SIG-M5 (cell line): ENCODE measurements around the gene C19orf67.

Experiments
- DNase-seq: peaks from one replicate; lab custom pipeline; 2025; lab: John Stamatoyannopoulos, UW

C19orf67 gene

DNA sequence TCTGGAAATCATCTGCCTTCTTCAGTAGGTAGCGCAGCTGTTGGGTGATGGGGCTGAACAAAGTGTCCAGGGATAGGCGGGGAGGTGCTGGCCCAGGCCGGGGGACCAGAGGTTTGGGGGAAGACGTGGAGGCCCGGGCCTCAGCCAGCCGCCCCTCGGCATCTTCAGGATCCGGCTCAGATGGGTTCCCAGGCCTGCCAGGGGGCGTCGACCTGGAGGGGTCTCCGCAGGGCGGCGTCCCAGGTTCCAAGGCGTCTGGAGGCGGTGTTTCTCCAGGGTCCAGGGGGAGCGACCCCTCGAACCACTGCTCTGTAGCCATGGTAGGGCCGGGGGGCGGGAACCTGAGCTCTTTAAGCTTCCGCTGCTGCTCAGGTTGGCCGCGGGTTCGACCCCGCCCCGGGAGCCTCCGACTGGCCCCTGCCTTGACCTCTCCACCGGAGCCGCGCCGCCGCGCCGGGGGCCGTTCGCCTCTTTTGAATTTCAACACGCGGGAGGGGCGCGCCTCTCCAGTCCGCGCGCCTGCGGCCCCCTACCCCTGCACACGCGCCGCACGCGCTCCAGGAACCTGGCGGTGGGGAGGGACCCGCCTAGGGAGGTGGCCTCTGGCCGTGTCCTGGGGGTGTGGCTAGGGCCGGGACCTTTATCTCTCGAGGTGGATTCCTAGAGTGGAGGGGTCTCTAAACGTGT lies at the start of gene C19orf67:
Gene C19orf67 (minus strand): TSS at position 475 of the 687 bp plus-strand sequence. CDS start 156 bp downstream, at position 319.
- DNase-seq = no peak

DNA sequence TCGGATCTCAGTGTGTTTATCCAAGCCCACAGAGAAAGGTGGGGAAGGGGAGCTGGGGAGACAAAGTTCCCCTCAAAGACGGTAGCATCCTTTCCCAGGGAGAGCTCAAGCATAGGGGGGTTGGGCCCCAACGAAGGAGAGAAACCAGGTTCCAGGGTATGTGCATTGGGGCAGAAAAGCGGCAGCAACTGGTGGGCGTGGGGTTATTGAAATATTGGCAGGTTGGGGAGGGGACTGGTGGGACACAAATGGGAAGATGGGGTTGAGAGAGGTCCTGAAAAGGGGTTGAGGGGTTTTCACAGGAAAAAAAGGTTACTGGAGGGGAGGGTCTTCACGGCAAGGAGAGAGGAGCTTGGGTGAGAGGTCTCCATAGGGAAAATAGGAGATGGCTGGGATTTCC lies 49.8 kb upstream of the C19orf67 start:
- no peak for DNase-seq

DNA sequence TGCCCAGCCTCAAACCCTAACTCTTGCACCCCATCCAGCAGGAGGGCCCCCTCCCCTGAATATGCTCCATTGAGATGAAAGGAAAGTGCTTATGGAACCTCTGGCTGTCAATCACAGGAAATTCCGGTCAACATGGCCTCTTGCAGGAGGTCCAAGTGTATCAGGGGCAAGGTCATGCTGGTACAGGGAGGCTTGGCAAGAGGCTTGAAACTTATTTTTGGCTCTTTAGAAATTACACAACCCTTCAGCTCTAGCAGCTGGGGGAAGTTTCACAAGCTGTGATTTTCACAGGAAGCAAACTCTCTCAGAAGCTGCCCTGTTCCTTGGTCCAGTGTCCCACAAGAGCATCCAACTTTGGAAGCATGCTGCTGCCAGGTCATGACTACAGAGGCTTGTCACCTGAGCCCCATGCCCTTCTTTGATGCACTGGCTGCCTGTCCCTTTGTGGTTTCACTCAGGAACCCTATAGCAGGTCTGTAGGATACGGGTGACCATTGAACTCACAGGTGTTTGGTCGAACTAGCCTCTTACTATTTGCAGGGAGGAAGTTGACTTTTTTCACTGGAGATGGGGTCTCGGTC lies 42.4 kb upstream of the C19orf67 start:
- DNase-seq = no peak

DNA sequence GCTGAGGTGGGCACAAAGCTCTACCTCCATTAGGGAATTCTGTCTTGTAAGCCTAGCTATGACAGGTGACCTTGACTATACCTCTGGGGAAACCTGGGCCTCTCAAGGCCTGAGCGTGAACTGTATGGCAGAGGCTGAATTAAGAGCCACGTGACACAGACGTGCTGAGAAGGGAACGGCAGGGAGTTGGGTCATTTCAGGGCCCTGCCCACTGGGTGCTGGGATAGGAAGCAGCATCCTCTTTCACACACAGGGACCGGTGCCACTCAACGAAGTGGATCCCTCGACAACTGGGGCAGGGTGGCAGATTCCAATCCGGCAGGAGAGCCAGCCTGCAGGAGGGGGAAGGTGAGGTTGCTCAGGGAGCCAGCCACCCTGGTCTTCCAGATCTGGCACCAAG lies 41.6 kb upstream of the C19orf67 start:
- DNase-seq = no peak

DNA sequence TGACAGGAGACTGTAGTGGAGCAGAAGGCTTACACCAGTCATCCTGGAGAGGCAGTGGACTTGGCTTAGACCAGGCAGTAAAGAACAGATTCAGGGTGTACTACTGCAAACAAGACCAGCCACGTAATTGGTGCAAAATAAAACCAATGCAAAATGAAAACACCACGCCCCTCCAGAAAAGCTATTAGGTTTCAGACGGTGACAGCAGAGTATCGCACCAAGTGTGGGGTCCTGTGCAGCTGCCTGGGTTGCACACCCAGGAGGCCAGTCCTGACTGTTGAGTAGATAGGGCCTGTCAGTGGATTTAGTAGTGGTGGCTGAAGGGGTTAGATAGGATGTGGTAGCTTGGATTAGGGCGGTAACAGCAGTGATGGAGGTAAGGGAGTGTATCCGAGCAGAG lies 37.3 kb upstream of the C19orf67 start:
- no peak for DNase-seq

DNA sequence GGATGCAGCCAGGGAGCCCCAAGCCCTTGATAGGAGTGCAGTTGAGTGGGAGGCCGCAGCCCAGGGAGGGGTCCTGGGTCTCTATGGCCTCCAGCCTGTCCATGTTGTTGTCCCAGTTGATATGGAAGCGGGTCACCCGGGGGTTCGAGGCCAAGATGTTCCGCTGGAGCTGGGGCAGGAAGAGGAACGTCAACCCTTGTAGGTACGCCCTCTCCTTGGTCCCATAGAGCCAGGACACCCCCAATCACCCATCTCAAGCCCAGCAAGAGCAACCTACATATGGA lies 34.9 kb upstream of the C19orf67 start:
- DNase-seq = no peak

DNA sequence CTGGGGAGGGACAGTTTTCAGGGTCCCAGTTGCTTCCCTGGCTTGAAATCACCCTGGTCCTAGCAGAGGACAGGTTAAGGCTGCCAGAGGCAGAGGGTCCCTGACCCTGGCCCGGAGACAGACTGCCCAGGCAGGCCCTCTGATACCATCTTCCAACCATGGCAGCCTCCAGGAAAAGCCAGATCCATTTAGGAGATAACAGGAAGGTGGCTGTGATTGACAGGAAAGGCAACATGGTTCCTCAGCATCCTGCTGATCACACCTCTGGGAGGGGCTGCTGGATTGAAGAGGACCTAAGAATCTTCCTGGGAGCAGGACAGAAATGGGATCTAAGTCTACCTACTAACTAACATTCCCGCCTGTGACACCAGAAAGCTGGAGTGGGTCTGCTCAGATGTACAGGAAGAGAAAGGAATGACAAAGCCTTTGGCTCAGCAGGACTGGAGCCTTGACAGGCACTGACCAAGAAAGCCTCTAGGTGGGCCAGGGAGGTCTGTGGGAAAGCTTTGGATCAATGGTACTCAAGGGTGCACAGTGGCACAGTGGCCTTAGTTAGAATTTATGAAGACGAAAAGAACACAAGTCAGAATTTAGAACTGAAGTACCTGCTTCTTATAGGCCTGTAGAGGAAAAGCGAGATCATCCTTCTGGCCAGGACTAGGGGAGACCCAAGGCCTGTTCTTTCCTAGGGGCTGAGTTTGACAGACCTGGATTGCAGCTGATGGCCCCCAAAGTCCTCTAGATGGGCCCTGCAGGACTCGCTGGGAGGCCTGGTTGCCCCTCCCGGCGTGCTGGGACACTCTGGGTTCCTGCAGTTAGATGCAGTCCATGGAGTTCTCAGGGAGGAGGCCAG lies 34.3 kb upstream of the C19orf67 start:
- DNase-seq = no peak

DNA sequence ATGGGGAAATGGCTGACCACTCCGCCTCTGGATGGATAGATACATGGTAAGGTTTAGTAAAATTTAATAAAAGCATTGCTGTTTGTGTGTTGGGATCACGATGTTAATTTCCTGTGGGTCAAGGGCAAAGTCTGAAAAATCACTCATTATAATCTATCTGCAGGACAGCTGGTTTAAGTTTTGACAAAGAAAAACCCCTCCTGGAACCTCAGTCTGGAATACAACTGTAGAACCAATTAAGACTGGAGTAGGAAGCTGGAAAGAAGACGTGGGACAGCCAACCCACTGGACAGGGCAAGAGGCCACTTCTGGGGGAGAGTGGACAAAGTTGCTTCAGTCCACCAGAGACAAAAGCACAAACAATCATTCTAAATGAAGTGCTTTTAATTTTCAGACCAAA lies 33.6 kb upstream of the C19orf67 start:
- no peak for DNase-seq

DNA sequence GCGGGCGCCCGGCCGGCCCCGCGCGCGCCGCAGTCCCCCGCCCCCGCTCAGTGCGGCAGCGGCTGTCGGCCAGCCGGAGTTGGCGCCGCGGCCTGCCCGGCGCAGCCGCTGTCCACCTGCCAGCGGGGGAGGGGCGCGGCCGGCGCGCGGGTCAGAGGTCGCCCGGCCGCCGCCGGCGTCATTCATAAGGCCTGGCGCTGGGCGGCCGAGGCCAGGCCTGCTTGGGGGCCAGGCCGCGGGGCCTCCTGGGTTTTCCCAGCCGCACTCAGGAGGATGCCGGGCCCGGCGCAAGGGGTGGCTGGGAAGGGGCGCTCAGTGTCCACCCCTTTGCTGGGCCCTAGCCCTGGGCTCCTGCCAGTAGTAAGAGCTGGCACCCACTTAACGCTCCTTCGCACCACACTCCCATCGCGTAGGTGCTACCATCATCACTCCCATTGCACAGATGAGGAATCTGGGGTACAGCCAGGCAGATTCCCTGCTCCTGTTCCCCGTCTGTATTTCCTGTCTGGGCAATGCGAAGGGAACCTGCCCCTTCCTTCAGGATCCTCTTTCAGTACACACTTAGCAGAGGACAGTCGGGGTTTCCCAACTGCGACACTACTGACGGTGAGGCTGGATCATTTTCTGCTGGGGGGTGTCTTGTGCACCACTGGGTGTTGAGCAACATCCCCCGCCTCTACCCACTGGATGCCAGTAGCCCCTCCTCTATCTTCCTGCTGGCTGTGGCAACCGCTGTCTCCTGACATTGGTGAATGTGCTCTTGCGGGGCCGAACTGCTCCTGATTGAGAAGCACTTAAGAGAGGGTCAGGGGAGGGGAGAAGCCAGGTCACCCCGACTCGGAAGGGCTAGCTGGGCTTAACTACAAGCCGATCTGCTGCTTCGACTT lies 32.8 kb upstream of the C19orf67 start:
- DNase-seq = peak; percentile 72

DNA sequence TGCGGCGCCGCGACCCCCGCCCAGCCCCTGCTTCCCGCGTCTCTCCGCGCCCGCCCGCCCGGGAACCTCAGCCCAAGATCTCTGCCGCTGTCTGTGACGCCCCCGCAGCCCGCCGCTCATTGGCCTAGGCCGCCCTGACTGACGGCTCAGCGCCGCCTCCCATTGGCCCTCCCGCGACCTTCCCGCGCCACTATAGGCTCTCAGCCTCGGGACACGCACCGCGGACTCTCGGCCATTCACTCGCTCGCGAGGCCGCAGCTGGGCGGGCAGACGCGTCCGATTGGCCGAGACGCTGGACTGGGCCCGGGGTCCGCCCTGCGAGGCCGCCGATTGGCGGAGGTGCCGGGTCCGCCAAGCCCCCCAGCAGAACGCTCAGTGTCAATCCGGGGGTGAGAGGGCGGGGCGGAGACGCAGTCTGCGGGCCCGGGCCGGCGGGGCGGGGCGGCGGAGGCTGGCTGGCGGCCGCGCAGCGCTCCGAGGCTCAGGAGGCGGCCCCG lies 32.1 kb upstream of the C19orf67 start, which contains the start of gene PRKACA:
Gene PRKACA (minus strand): TSS at position 95 of the 497 bp plus-strand sequence. CDS start 215 bp downstream, outside the sequence.
- peak; percentile 73 for DNase-seq

DNA sequence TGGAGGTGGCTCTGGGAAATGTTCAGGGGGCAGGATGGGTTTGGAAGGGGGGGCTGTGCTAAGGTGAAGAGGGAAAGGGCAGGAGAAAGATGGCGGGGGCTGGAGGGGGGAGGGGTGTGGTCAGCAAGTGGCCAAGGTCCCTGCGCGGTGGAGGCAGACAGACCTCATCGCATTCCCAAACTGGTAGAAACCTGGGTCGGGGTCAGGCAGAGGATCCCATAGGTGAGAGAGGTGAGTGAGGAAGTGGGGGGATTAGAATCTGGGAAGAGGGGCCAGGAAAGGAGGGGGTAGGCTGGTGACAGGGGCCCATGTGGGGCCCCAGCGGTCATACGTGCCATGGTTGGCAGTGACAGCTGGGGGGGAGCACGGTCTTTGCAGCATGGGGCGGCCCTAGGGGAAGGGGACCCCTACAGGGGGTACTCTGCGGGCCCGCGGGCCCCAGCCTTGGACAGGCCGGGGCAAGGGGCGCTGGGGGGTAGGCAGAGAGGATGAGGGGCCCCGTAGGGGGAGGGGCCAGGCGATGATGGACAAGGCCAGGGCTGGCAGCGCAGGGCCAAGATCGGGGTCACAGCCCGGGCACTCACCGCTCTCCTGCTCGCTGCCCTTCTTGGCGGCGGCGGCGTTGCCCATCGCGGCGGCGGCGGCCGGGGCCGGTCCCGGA lies 31.5 kb upstream of the C19orf67 start:
- DNase-seq = no peak

DNA sequence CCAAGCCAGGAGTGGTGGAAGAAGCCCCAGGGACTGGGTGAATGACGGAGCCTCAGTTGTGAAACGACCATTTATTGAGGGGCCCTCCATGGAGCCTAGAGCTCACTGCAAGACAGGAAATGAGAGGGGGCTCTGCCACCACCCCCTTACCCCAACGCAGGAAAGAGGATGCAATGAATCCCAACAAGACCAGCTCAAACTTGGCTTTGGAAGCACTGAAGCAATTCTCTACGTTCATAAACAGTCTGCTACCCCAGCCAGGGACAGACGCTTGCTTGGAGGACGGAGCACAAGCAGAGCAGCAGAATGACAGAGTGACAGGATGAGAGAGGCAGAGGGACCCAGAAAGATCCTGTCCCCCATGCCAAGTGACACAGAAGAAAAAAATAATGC lies 30.9 kb upstream of the C19orf67 start:
- no peak for DNase-seq

DNA sequence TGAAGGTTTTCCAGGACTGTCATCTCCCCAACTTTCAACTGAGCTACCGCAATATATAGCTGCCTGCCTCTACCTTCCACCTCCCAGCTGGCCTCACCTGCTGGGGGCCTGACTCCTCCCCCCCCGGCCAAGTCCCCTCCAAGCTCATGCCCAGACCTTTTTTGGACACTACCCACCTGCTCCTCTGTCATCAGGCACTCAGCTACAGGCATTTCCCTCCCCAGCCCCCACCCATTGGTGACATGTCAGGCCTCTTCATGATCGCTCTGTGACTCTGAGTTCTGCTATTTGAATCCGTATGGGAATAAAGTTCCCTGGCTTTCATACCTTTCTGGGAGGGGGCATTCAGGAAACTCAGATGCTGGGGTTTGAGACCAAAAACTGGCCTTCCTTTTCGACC lies 30.2 kb upstream of the C19orf67 start:
- no peak for DNase-seq

DNA sequence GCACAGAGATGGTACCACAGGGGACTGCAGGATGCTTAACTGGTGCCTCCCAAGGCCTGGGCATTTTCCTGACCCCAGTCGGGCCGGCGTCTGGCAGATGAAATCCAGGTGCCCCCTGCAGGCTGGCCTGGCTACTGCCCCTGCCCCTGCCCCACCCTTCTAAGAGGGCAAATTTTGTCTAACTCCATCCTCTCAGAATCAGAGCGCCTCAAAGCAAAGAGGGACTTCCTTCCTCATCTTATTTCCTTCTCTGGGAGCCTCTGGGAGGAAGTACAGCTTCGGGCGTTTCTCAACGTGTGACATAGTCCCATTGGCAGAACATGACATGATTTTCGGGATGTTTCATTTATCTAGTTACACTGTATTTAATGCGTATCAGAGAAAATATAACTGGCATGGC lies 29.3 kb upstream of the C19orf67 start:
- DNase-seq = no peak

DNA sequence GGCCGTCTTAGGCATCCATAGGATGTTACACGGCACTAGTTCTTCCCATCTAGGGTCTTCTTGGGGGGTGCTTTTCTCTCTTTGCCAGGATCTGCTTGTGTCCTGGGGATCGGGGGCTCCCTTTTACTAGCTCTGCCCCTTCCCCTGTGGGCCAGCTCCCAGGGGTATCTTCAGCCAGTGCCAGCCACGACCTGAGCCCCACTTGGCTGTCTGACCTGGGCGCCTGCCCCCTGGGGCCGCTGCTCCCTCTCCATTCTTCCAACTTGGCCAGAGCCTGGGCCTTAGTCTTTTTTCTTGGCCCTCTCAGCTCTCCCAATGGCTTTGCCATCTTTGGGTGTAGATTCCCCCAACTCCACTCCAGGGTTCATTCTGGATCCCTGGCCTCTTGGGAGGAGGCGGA lies 28.9 kb upstream of the C19orf67 start:
- no peak for DNase-seq

DNA sequence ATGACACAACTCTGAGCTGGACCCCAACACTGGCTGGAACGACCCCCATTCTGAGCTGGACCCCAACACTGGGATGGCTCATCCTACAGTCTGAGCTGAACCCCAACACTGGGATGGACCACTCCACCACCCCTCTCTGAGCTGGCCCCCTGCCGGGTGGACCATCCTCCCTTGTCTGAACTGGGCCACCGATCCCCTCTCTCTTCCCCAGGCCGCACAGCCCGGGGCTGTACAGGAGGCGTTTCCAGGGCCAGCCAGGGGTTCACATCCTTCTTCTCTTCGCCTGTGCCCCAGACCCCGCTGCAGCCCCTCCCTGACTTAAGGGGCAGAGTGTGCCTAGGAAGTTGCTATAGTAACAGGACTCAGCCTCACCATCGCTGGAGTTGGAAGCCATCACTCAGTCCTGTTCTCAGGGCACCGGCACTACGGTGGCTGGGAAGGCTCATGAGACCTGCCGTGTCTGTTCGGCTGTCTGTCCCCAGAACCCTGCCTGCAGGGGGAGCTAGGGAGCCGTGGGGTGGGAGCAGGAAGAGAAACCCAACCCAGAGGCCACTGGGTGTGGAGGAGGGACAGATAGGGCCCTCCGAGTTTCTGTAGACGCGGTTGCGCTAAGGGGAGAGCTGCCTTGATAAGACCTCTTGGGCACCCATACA lies 28.3 kb upstream of the C19orf67 start:
- no peak for DNase-seq

DNA sequence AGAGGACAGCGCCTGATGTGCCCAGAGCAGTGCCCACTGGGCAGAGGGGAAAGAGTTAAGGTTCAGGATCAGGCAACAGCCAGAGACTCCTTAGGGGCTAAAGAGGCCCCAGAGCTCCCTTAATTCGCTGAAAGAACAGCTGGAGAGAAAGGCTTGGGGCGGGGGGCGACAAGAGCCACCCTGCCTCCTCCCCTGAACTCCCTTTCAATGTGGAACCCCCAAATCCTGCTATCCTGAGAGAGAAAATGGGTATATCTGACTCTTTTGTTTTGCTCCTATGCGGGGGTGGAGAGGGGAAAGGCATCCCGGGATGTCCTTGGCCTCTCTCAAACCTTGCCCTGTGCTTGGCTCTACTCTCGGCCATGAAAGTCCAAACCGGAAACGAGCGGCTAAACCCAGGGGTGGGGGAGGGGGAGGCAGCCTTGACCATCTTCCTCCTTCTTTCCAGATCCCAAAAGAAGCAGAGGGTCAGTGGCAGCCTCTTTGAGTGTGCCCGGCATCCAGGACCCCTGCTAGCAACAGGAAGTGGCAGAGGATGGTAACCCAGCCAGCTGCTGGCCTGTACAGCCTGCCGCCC lies 27.3 kb upstream of the C19orf67 start:
- no peak for DNase-seq

DNA sequence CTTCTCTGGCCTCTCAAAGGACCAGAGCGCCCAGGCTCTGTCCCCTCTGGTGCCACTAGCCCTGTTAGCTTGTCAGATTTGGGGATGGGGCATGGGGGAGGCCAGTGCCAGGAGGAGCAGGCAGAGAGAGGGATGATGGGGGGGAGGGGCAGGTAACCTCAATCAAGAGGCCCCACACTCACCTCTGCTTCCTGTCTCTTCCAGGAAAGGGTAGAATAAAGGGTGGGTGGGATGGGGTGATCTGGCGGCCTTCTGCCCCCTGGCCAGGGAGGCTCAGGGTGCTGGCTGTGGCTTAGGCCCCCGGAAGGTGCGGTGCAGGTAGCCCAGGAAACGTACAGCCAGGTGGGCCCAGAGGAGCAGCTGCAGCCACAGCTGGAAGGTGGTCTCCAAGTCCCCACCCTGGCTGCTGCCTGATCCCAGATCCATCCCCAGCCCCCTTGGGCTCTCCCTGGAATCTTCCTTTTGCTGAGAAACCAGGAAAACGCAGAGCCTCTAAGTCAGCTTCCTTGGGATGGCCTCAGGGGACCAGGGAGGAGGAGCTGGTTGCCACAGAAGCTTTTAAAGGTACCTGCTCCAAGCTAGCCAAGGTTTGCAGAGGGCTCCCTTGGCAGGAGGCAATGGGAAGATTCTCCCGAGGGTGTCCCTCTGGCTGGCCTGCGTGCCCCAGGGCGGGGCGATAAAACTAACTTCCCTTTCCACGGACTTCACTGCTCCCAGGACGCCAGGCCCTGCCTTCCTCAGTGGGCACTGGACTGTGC lies 26.6 kb upstream of the C19orf67 start:
- no peak for DNase-seq

DNA sequence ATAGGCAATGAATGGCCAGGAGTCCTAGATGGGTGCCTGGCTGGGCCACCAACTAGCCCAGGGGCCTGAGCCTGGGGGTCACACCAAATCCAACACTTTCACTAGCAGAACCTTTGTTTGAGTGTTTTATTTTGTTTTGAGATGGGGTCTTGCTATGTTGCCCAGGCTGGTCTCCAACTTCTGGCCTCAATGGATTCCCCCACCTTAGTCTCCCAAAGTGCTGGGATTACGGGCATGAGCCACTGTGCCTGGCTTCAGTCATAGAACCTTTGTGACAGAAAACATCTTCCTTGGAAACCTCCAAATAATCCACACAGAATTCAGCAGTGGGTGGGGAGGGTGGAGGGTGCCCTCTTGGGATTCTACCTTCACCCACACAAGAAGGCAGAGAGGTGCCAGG lies 25.9 kb upstream of the C19orf67 start:
- DNase-seq = no peak

DNA sequence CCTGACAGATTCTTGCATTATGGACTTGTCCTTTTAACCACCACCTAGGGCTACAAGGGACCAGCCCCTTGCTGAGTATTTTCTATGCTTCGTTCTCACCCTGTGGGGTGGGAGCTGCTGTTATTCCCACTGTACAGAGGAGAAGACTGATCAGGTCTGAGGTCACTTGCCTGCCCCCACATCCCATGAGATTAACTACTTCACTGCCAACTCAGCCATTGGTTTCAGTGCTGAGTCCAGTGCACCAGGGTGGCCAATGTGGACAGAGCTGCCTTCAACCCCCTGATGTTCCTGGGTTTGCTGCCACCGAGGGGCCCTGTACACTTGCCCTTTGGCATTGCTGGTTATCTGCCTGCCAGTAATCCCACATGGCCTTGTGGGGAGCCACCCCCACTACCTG lies 25.1 kb upstream of the C19orf67 start:
- no peak for DNase-seq
